Astrocyte (in vitro differentiated cells and primary cell): ENCODE data around the gene MIR17HG. TPM values are rescaled to one million over a fixed set of nuclear protein-coding genes. Genes with fewer than 3 reads are reported as not detected.

Experiments
- DNase-seq: peaks from one replicate; pipeline ENCODE4 v3.0.0-alpha.2; 2010; ENCODE audit warnings: low read depth
- FAIRE-seq: peaks from 2 replicates; lab custom pipeline; 2011; peaks lifted over from hg19 to GRCh38; lab: Jason Lieb, UNC
- H2AFZ ChIP-seq: 2 replicates; pipeline ENCODE4 v1.6.0; 2012; ENCODE audit warnings: low read depth, low read length, inconsistent platforms
- H3K27ac ChIP-seq: 2 replicates; pipeline ENCODE4 v1.5.1; 2011; ENCODE audit warnings: low read depth, low read length, inconsistent platforms
- H3K27me3 ChIP-seq: 2 replicates; pipeline ENCODE4 v1.6.0; 2011; ENCODE audit warnings: low read length, inconsistent platforms; ENCODE audit not compliant: insufficient read depth
- H3K36me3 ChIP-seq: 2 replicates; pipeline ENCODE4 v1.5.1; 2011; ENCODE audit warnings: low read length, inconsistent platforms; ENCODE audit not compliant: insufficient read depth
- H3K4me1 ChIP-seq: 2 replicates; pipeline ENCODE4 v1.5.1; 2011; ENCODE audit warnings: low read length, inconsistent platforms; ENCODE audit not compliant: insufficient read depth
- H3K4me2 ChIP-seq: 2 replicates; pipeline ENCODE4 v1.6.0; 2012; ENCODE audit warnings: low read length, inconsistent platforms
- H3K4me3 ChIP-seq: 2 replicates; pipeline ENCODE4 v1.5.1; 2011; ENCODE audit warnings: low read depth, mild to moderate bottlenecking, low read length, inconsistent platforms; ENCODE audit not compliant: insufficient read depth
- H3K79me2 ChIP-seq: 2 replicates; pipeline ENCODE4 v1.6.0; 2012; ENCODE audit warnings: mild to moderate bottlenecking, low read length, inconsistent platforms; ENCODE audit not compliant: insufficient read depth
- H3K9ac ChIP-seq: 2 replicates; pipeline ENCODE4 v1.6.0; 2012; ENCODE audit warnings: mild to moderate bottlenecking, low read length, inconsistent platforms
- H3K9me3 ChIP-seq: 2 replicates; pipeline ENCODE4 v1.5.1; 2012; ENCODE audit warnings: low read depth, mild to moderate bottlenecking, low read length, inconsistent platforms; ENCODE audit not compliant: insufficient read depth
- H4K20me1 ChIP-seq: 2 replicates; pipeline ENCODE4 v1.6.0; 2012; ENCODE audit warnings: low read length, inconsistent platforms; ENCODE audit not compliant: insufficient read depth
- H3K27ac Mint-ChIP-seq: one replicate; pipeline ENCODE4 v1.8.0; 2021; ENCODE audit warnings: mild to moderate bottlenecking, mixed read lengths; ENCODE audit not compliant: unreplicated experiment
- H3K27me3 Mint-ChIP-seq: one replicate; pipeline ENCODE4 v1.8.0; 2021; ENCODE audit warnings: low read depth, mixed read lengths; ENCODE audit not compliant: unreplicated experiment
- H3K36me3 Mint-ChIP-seq: one replicate; pipeline ENCODE4 v1.8.0; 2021; ENCODE audit warnings: low read depth, mixed read lengths; ENCODE audit not compliant: unreplicated experiment
- H3K4me1 Mint-ChIP-seq: one replicate; pipeline ENCODE4 v1.8.0; 2021; ENCODE audit warnings: low read depth, mixed read lengths; ENCODE audit not compliant: unreplicated experiment
- H3K4me3 Mint-ChIP-seq: one replicate; pipeline ENCODE4 v1.8.0; 2021; ENCODE audit warnings: mild to moderate bottlenecking, moderate library complexity, mixed read lengths; ENCODE audit not compliant: unreplicated experiment
- H3K9me3 Mint-ChIP-seq: one replicate; pipeline ENCODE4 v1.8.0; 2021; ENCODE audit warnings: mild to moderate bottlenecking, mixed read lengths; ENCODE audit not compliant: unreplicated experiment
- EZH2 ChIP-seq: IDR thresholded peaks from 2 replicates; pipeline ENCODE4 v1.6.1; 2012; ENCODE audit warnings: mild to moderate bottlenecking, low read length, inconsistent platforms; ENCODE audit not compliant: insufficient read depth
- total RNA-seq: library from RNA; stranded (reverse); gene quantifications from 2 replicates; pipeline ENCODE4 v1.2.1, GENCODE V29; 2021
- TF ChIP-seq, protein P1 (sequence below): IDR thresholded peaks from 2 replicates; pipeline ENCODE4 v1.5.1; 2011; ENCODE audit warnings: low read depth, mild to moderate bottlenecking, inconsistent platforms, low read length, moderate library complexity; ENCODE audit not compliant: insufficient read depth

Gene MIR17HG
- total RNA-seq, 1 donor from 2014 or later: 6.3 TPM

GRCh38 chr13:91312324-91312723, 35.2 kb upstream of the MIR17HG start:
- no peaks in the 10 kb centered on the region for H3K27me3 ChIP-seq
- FAIRE-seq (no peak), DNase-seq (no peak)
- H3K4me1 ChIP-seq: no peaks in the 10 kb centered on the region
- H3K4me3 ChIP-seq: no peak overlapping the region
- H3K27ac Mint-ChIP-seq: no peak overlapping the region
- H3K4me2 ChIP-seq: no peak overlapping the region
- no peak overlapping the region for H3K9ac ChIP-seq
- no peaks in the 10 kb centered on the region for H3K27me3 Mint-ChIP-seq
- H3K9me3 ChIP-seq: no peaks in the 10 kb centered on the region
- no peak overlapping the region for H3K27ac ChIP-seq
- no peaks in the 10 kb centered on the region for H3K36me3 ChIP-seq
- no peak for TF ChIP-seq EZH2
- TF ChIP-seq, protein P1, sequence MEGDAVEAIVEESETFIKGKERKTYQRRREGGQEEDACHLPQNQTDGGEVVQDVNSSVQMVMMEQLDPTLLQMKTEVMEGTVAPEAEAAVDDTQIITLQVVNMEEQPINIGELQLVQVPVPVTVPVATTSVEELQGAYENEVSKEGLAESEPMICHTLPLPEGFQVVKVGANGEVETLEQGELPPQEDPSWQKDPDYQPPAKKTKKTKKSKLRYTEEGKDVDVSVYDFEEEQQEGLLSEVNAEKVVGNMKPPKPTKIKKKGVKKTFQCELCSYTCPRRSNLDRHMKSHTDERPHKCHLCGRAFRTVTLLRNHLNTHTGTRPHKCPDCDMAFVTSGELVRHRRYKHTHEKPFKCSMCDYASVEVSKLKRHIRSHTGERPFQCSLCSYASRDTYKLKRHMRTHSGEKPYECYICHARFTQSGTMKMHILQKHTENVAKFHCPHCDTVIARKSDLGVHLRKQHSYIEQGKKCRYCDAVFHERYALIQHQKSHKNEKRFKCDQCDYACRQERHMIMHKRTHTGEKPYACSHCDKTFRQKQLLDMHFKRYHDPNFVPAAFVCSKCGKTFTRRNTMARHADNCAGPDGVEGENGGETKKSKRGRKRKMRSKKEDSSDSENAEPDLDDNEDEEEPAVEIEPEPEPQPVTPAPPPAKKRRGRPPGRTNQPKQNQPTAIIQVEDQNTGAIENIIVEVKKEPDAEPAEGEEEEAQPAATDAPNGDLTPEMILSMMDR: no peak
- H3K36me3 Mint-ChIP-seq: no peaks in the 10 kb centered on the region
- H4K20me1 ChIP-seq: no peaks in the 10 kb centered on the region
- H3K4me1 Mint-ChIP-seq: no peaks in the 10 kb centered on the region
- H2AFZ ChIP-seq: no peak overlapping the region
- H3K79me2 ChIP-seq: no peaks in the 10 kb centered on the region
- H3K9me3 Mint-ChIP-seq: no peaks in the 10 kb centered on the region
- H3K4me3 Mint-ChIP-seq: no peak overlapping the region

DNA sequence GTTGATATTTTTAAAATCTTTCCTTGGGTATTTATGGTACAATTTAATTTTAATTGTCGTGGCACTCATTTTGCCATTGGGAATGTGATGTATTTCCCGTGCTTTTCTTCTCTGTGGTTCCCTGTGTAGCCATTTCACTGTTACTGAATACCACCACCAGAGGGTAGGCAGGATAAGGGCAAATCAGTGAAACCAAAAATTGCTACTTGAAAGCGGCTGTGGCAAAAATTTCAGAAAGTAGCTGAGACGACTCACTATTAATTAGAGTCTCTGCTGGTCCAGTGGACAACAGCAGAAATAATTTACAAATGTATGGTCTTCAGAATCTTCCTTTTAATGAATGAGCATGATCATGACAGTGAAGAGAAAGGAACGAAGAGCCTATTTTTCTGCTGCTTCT, 34.4 kb upstream of the MIR17HG start:
- H3K4me3 ChIP-seq: no peak overlapping the region
- no peak overlapping the region for H2AFZ ChIP-seq
- no peaks in the 10 kb centered on the region for H3K27me3 ChIP-seq
- no peaks in the 10 kb centered on the region for H3K9me3 ChIP-seq
- no peak overlapping the region for H3K27ac Mint-ChIP-seq
- no peaks in the 10 kb centered on the region for H3K27me3 Mint-ChIP-seq
- no peak overlapping the region for H3K27ac ChIP-seq
- H3K4me2 ChIP-seq: peak overlapping the region; percentile 21
- H3K36me3 ChIP-seq: no peaks in the 10 kb centered on the region
- H3K9ac ChIP-seq: no peak overlapping the region
- no peaks in the 10 kb centered on the region for H3K4me1 Mint-ChIP-seq
- FAIRE-seq (no peak), DNase-seq (no peak)
- H4K20me1 ChIP-seq: no peaks in the 10 kb centered on the region
- H3K79me2 ChIP-seq: no peaks in the 10 kb centered on the region
- no peak overlapping the region for H3K4me3 Mint-ChIP-seq
- no peaks in the 10 kb centered on the region for H3K36me3 Mint-ChIP-seq
- H3K9me3 Mint-ChIP-seq: no peaks in the 10 kb centered on the region
- no peaks in the 10 kb centered on the region for H3K4me1 ChIP-seq
- TF ChIP-seq, protein P1: peak; percentile 36
- TF ChIP-seq EZH2: no peak

- no peak for DNase-seq
- no peaks in the 10 kb centered on the region for H3K36me3 Mint-ChIP-seq
- TF ChIP-seq EZH2: no peak
- TF ChIP-seq, protein P1: no peak
- H3K79me2 ChIP-seq: no peaks in the 10 kb centered on the region
- no peak overlapping the region for H3K27ac Mint-ChIP-seq
- H3K27me3 ChIP-seq: no peaks in the 10 kb centered on the region
- no peak overlapping the region for H3K4me3 ChIP-seq
- H3K4me2 ChIP-seq: peak overlapping the region; percentile 21
- no peaks in the 10 kb centered on the region for H3K36me3 ChIP-seq
- H3K9me3 ChIP-seq: no peaks in the 10 kb centered on the region
- no peak overlapping the region for H3K27ac ChIP-seq
- H3K27me3 Mint-ChIP-seq: no peaks in the 10 kb centered on the region
- no peak overlapping the region for H3K9ac ChIP-seq
- FAIRE-seq: no peak
- no peaks in the 10 kb centered on the region for H3K4me1 Mint-ChIP-seq
- H2AFZ ChIP-seq: no peak overlapping the region
- no peaks in the 10 kb centered on the region for H3K9me3 Mint-ChIP-seq
- no peaks in the 10 kb centered on the region for H4K20me1 ChIP-seq
- H3K4me1 ChIP-seq: no peaks in the 10 kb centered on the region
- H3K4me3 Mint-ChIP-seq: no peak overlapping the region
Measured at GRCh38 chr13:91313581-91313980, 33.9 kb upstream of the MIR17HG start.
